SK-N-MC (cell line): ENCODE measurements around the gene ARHGAP24.

Experiments used
- EZH2 ChIP-seq: fragments of 200-600 bp; sonication (generic); IDR thresholded peaks from one replicate; pipeline ENCODE4 v1.6.1; 2017; ENCODE audit warnings: antibody characterized with exemption
- FOXP2 ChIP-seq: optimal IDR thresholded peaks from 2 replicates; pipeline ENCODE3; 2011; ENCODE audit warnings: mild to moderate bottlenecking, moderate library complexity; ENCODE audit not compliant: insufficient read depth; ENCODE audit errors: extremely low read length, control extremely low read depth
- POLR2AphosphoS5 ChIP-seq: IDR thresholded peaks from 2 replicates; pipeline ENCODE4 v1.6.1; 2012; ENCODE audit warnings: mild to moderate bottlenecking, low read depth, low read length, borderline replicate concordance

DNA sequence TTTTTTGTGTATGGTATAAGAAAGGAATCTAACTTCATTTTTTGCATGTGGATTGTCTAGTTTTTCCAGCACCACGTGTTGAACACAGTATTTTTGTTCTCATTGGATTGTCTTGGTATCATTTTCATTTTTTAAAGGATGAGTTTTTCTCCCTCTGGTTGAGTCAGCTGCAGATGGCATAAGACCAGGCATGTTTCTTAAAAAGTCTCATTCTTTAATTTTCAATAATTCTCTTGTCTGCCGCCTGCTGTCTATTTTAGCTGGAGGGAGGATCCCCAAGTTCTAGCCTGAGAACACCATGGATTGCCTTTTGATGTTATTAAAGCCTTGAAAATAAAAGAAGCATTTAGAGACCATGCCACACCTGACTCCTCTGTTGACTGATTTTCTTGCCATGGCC lies 263.8 kb downstream of the ARHGAP24 start:
- TF ChIP-seq POLR2AphosphoS5: no peak
- no peak for TF ChIP-seq EZH2
- TF ChIP-seq FOXP2: no peak
